ENCODE results near the gene KLHDC9.
"Not testable (repeated sequence)": the region's sequence is repeated elsewhere in the genome, so short reads cannot be mapped to it uniquely, and the experiment has no call there.

The KLHDC9 gene

GRCh38 chr1:161113915-161114314 is 15.8 kb downstream of the KLHDC9 start:
- H3K4me3 ChIP-seq (ENCODE audit: low read length), result no peak overlapping the region
- no peak for DNase-seq (ENCODE audit: low read depth)
- no peak for TF ChIP-seq CTCF (conservative IDR thresholded peaks at IDR 0.05; ENCODE audit: low read depth, low read length)

- no peak overlapping the region for H3K4me3 ChIP-seq (ENCODE audit: low read length)
- DNase-seq (ENCODE audit: low read depth), result no peak
- TF ChIP-seq CTCF (conservative IDR thresholded peaks at IDR 0.05; ENCODE audit: low read depth, low read length), result no peak
Observed at GRCh38 chr1:161114556-161114955, 16.4 kb downstream of the KLHDC9 start.

GRCh38 chr1:161115132-161115711 is 17.1 kb downstream of the KLHDC9 start:
- no peak overlapping the region for H3K4me3 ChIP-seq (ENCODE audit: low read length)
- TF ChIP-seq CTCF (conservative IDR thresholded peaks at IDR 0.05; ENCODE audit: low read depth, low read length), result no peak
- no peak for DNase-seq (ENCODE audit: low read depth)

GRCh38 chr1:161115961-161116360 is 17.8 kb downstream of the KLHDC9 start:
- not testable (repeated sequence) for H3K4me3 ChIP-seq (ENCODE audit: low read length); DNase-seq (ENCODE audit: low read depth)

GRCh38 chr1:161117759-161118581 is 19.8 kb downstream of the KLHDC9 start, which contains the start of the genes NIT1 and PFDN2:
Gene NIT1, plus strand, starts transcription at chr1:161118105. Its CDS starts 72 bp downstream, at chr1:161118177.
Gene PFDN2, minus strand, starts transcription at chr1:161118037. Its CDS starts 11 bp downstream, at chr1:161118026.
- DNase-seq (ENCODE audit: low read depth), result peak; percentile 28
- no peak for TF ChIP-seq CTCF (conservative IDR thresholded peaks at IDR 0.05; ENCODE audit: low read depth, low read length)

GRCh38 chr1:161119092-161119903 is 21.1 kb downstream of the KLHDC9 start:
- peak overlapping the region; percentile 100 for H3K4me3 ChIP-seq (ENCODE audit: low read length)
- TF ChIP-seq CTCF (conservative IDR thresholded peaks at IDR 0.05; ENCODE audit: low read depth, low read length), result peak; percentile 56
- peak; percentile 48 for DNase-seq (ENCODE audit: low read depth)

More at GRCh38 chr1:161117759-161118581, 19.8 kb downstream of the KLHDC9 start, which contains the start of the genes NIT1 and PFDN2:
- H3K4me3 ChIP-seq (ENCODE audit: low read length), result peak within 1 kb of the TSS; percentile 100

- no peak overlapping the region for H3K4me3 ChIP-seq (ENCODE audit: low read length)
- DNase-seq (ENCODE audit: low read depth), result no peak
- TF ChIP-seq CTCF (conservative IDR thresholded peaks at IDR 0.05; ENCODE audit: low read depth, low read length), result no peak
Observed at GRCh38 chr1:161121042-161121650, 23.0 kb downstream of the KLHDC9 start.
